GM21381 (cell line): ENCODE measurements around the gene TUBG2.
"Not testable (repeated sequence)": the region's sequence is repeated elsewhere in the genome, so short reads cannot be mapped to it uniquely, and the experiment has no call there.

Experiments used
- ATAC-seq: cut with Tn5 transposase; IDR thresholded peaks from one replicate; pipeline ENCODE4 v1.9.1; 2021; ENCODE audit warnings: mild to moderate bottlenecking, moderate library complexity; ENCODE audit not compliant: unreplicated experiment

The TUBG2 gene

DNA sequence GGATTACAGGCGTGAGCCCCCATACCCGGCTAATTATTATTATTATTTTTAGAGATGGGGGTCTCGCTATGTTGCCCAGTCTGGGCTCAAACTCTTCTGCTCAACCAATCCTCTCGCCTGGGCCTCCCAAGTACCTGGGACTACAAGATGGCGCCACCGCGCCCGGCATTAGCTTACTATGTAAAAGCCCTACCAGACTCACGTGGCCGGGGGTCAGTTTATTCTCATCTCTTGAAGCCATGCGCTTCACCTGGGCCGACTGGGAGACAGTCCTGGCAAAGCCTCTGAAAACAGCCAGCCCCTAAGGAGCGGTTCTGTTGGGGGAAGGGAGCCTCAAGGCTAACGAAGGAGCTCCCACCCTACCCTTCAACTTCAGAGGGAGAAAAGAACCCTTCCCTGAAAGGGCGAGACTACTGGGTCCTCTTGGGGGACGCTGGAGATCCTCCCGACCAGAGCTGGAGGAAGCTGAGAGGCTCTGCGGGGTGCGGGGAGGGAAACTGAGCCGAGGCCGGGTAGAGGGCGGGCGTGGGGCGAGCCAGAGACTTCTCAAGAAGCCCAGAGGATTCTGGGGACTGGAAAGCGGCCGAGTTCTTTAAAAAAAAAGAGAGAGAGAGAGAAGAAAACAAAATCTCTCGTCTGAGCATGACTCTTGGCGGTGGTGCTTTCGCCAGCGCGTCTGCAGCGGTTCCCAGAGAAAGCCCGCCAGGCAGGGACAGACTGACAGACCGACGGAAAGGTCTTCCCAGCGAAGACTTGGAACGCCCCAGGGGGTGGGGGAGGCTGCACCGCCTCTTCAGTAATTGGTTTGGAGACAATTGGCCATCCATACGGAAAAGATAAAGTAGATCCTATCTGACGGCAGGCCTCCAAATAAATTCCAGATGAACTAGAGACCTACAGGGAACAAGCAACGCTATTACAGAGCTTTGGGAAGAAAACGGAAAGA, 5.6 kb upstream of the TUBG2 start:
- ATAC-seq: no peak

DNA sequence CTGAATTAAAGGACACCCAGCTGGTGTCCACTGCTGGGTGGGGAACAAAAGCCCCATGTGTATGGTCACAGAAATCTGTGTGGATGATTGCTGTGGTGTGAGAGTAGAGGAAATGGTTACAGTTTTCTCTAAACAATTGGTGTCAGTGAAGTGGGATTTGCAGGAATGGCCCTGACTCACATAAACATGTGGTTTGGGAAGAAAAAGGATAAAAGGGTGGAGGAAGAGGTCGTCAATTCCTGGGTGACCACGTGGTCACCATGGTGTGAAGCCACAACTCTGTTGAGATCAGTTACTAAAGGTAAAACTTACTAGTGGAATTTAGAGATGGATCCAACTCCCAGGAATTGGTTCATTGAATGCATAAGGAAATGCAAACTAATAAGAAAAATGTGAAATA, 3.6 kb upstream of the TUBG2 start:
- ATAC-seq: no peak

DNA sequence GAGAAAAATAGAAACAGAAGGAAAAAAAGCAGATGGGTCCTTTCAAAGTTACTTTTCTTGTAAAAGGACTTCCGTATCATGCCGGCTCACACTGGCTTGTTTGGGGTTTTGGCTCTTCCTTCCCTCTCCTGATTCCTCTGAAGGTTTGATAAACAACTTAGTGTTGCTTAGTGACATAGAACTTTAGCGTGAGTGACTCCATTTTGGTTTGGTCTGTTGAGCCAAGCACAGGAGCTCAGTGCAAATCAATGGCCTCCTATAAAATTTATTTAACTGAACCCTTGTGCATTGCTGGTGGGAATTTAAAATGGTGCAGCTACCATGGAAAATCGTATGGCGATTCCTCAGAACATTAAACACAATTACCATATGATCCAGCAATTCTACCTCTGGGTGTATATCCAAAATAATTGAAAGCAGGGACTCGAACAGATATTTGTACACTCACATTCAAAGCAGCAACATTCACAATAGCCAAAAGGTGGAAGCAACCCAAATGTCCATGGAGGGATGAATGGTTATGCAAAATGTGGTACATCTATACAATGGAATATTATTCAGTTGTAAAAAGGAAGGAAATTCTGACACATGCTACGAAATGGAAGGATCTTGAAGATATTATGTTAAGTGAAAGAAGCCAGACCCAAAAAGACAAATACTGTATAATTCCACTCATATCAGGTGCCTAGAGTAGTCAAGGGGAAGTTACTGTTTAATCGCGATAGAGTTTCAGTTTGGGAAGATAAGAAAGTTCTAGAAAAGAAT, 1.1 kb upstream of the TUBG2 start:
- ATAC-seq: no peak

- ATAC-seq: not testable (repeated sequence)
Measured at GRCh38 chr17:42659932-42660274, 819 bp downstream of the TUBG2 start.

DNA sequence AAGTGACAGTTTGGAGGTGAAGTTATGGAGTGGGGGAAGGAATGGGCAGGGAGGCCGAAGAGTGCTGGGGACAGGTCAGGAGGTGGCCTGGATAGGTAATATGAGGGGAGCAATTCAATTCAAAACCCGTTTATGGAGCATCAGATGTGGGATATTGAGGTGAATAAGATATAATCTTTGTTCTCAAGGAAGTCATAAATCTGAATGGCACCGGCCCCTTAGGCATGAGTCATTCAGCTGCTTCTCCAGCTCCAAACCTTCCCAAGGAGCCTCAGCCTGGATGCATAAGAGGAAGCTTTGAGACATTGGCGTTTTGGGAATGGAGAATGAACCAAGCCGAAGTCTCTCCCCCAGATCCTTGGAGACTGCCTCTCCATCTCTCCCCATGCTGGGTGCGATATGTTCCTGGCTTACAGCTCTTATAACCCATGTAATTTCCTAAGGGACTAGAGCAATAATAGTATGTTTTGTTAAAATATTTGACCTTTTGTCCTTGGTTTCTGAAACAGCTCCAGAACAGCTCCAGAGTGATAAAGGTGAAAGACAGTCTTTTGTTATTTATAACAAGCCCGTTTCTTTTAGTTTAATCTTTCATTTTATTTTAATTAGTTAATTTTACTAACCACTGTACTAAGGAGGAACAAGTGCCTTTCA, 1.7 kb downstream of the TUBG2 start:
- no peak for ATAC-seq

- no peak for ATAC-seq
Measured at GRCh38 chr17:42665581-42666001, 6.5 kb downstream of the TUBG2 start.

DNA sequence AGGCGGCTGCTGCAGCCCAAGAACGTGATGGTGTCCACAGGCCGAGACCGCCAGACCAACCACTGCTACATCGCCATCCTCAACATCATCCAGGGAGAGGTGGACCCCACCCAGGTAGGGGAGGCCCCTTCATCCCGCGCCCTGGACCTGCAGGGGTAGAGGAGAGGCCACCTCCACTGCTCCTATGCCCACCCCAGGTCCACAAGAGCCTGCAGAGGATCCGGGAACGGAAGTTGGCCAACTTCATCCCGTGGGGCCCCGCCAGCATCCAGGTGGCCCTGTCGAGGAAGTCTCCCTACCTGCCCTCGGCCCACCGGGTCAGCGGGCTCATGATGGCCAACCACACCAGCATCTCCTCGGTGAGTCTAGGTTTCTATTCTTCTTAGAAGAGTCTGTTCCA, 7.0 kb downstream of the TUBG2 start:
- ATAC-seq: not testable (repeated sequence)

- no peak for ATAC-seq
Measured at GRCh38 chr17:42667088-42667951, 8.2 kb downstream of the TUBG2 start.

DNA sequence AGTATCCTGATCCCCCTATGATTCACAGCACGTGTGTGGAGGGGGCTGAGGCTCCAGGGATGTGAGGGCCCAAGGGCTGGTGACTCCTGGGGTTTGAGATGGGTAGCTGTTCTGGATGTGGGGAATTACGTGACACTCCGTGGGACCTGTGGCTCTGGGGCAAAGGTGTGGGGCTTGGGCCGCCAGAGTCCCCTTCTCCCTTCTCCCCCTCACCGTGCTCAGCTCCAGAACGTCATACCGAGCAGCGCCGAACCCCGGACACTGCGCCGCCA, 10.6 kb downstream of the TUBG2 start:
- no peak for ATAC-seq

DNA sequence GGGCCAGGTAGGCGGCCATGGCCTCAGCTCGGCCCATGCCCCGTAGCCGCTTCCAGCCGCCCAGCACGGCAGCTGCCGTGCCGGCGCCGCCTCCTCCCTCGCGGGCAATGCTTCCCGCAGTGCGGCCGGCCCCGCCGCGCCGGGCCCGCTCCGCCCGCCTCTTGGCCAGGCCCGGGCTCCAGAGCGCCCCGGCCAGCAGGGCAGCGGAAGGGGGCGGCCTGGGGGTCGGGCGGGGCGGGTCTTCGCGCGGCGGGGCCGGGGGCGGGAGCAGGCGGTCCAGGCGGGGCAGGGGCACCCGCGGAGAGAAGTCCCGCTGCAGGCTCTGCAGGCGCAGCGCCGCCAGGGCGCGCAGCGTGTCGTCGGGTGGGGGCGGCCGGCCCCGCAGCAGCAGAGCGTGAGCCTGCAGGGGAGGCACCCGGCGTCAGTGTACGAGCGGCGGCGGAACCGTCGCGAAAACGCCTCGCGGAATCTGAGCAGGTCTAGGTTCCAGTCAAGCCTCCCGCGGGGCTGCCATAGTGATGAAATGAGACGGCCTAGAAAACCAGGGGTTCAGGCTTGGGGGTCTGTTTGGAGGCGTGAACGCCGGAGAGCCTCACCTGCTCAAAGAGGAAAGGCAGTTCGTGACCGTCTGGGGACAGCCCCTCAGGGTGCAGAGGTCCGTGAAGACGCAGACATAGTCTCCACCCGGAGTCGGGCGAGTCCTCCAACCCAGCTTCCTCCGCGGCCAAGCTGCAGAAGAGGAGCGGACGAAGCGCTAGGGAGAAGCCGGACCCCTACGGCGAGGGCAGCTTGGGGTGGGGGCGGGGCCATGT, 11.1 kb downstream of the TUBG2 start:
- ATAC-seq: no peak

DNA sequence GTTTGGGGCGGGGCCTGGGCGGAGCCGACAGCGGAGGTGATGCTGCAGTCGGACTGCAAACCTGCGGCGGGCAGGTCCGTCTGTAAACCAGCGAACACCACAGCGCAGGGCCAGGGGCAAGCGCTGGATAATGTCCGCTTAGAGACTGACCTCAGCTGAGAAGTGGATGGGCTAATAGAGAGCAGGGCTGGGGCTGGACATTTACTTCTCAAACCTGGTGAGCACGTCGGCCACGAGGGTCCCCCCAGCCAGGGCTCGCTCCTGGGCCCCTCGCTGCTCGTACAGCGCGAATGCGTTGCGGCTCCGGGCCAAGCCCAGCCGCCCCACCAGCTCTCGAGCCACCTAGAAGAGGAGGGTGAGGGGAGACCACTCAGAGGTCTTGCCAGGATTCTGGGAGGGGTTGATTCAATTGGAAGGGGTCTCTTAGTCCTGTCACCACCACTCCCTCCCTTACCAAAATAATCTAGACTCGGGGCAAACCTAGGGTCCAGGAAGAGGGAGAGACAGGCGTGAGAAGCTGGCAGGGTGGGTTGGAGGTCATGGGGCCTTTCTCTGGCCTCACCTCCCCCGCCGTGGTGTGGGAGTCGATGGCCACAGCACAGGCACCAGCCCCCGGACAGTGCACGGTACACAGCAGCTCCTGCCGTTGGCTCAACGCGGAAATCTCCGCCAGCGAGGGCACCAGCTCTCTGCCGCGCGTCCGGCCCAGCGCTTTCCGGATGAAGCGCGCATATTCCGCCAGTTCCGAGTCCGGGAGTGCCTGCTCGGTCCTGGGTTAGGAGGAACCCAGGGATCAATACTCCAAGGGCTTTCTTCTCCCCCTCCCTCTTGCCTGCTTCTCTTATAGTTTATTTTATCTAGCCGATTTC, 11.9 kb downstream of the TUBG2 start:
- no peak for ATAC-seq

DNA sequence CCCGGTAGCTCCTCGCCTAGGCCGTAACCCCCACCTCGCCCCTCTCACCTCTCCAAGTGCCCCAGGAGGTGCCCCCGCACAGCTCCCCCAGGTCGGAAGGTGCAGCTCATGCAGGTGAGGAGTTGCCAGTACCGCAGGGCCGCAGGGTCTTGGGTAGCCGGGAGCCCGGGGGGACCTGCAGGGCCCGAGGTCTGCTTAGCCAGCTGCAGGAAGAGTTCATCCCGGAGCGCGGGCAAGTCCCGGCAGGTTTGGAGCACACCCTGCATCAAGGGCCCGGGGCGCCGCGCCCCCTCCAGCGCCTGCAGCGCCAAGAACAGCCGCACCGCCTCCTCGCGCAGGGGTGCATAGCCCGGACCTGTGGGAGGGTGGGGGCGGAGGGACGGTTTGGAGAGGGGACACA, 13.0 kb downstream of the TUBG2 start:
- ATAC-seq: no peak

DNA sequence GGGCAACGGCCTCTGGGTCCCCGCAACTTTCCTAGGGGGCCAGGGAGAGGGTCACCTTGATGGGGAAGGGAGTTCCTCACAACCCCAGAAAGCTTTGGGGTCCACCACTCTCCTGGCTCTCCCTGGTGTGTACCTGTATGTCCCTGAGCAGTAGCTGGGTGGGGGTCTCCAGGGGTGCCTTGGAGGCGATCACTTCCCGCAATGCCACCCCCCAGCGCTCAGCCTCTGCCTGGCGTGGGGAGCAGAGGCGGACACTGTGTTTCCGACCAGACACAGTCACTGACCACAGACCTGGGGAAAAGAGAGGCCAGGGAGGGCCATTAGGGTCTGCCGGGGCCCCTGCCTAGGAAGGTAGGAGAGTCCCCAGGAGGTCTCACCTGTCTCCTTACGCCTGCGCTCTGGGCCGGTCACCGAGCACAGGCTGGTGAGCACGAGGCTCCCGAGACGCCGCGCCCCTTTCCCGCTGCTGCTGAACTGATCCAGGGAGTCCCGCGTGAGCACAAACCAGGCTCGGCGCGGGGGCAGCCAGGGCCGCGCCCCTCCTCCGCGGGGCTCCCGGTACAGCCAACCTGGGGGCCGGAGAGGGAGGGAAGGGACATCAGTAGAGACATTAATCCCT, 14.3 kb downstream of the TUBG2 start:
- no peak for ATAC-seq

- ATAC-seq: no peak
Measured at GRCh38 chr17:42673885-42674754, 15.0 kb downstream of the TUBG2 start.

DNA sequence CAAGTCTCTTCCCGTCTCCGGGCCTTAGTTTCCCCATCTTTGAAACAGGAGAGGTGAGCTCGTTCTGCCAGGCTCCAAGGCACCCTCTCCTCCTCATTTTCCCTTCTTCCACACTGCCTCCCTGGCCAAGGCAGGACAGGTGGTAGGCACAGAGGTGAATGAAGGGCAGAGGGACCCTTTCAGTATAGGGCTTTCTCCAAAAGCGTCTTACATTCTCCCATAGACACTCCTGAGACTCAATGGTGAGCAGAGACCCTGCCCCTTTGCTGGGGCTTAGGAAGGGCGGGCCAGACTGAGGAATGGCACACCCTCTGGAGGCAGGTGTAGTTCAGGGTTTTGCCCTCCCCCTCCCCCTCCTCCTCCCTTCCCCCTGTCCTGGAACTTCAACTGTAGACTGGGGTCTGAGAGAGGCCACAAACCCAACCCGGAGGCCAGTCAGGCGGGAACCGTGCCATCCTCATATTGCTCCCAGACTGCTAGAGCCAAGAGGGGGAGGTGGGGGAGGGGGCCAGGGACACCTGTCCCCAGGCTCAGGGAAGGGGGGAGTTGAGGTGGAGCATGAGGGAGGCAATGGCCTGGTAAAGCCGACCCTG, 15.8 kb downstream of the TUBG2 start:
- ATAC-seq: no peak

GRCh38 chr17:42675348-42675964, 16.4 kb downstream of the TUBG2 start:
- no peak for ATAC-seq

DNA sequence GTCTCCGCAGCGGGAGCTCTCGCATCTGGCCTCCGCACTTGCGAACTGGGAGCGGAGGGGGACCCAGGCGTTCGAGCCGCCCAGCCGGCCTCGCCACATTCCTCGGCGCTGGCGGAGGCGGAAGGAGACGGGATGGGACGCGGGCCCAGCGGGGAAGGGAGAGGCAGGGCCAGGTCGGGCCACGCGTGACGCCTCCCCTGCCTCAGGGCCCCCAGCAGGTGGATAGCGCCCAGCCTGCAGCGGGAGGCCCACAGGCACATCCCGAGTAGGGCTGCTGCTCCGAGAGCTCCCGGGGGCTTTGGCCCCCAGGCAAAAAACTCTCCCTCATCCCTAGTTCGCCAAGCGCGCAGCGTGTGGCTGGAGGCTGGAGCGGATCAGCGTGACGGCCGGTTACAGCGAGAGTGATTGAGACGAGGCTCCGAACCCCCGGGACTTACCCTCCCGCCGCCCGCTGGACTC, 16.9 kb downstream of the TUBG2 start:
- ATAC-seq: no peak
